GM10248 (cell line): ENCODE results near the gene LDLRAD4.

Source experiments
- CTCF ChIA-PET: fragments of 300-600 bp; sonication (Branson Sonifier 250); formaldehyde crosslinking; extraction: SDS; loops from one replicate; lab custom pipeline; 2021; ENCODE audit warnings: antibody characterized with exemption; lab: Yijun Ruan, JAX
- POLR2A ChIA-PET: fragments of 350-650 bp; sonication (Branson Sonifier 250); formaldehyde crosslinking; extraction: SDS; loops from one replicate; lab custom pipeline; 2020; ENCODE audit warnings: antibody characterized with exemption; lab: Yijun Ruan, JAX
- DNase-seq: peaks from one replicate; pipeline ENCODE4 v3.0.0; 2012; ENCODE audit errors: extremely low spot score
- CTCF ChIP-seq: IDR thresholded peaks from 2 replicates; pipeline ENCODE4 v1.5.1; 2012; ENCODE audit warnings: mild to moderate bottlenecking, low read depth; ENCODE audit errors: extremely low read depth, missing control alignments, control extremely low read depth

LDLRAD4 gene

GRCh38 chr18:13206301-13206700 lies 12.3 kb upstream of the LDLRAD4 start:
- no peak for DNase-seq
- ChIA-PET POLR2A (no interaction called here), CTCF (interaction anchor here (1.7 kb wide), 1 partner anchor 14 kb away, joined by 5 read pairs; no protein-coding TSS in a partner anchor)
- no peak for TF ChIP-seq CTCF

- CTCF ChIA-PET = interaction anchor here (0.7 to 1.7 kb wide), 2 partner anchors 9 to 13 kb away, joined by 4 to 5 read pairs; no protein-coding TSS in a partner anchor
- no peak for TF ChIP-seq CTCF
- POLR2A ChIA-PET = no interaction called here
- DNase-seq = no peak
Measured at GRCh38 chr18:13207294-13207693, 11.3 kb upstream of the LDLRAD4 start.

GRCh38 chr18:13211534-13211933 lies 7.0 kb upstream of the LDLRAD4 start:
- TF ChIP-seq CTCF = no peak
- DNase-seq = no peak
- CTCF ChIA-PET = interaction anchor here (1.0 to 1.4 kb wide), 2 partner anchors 11 to 52 kb away, joined by 4 read pairs; no protein-coding TSS in a partner anchor
- POLR2A ChIA-PET = no interaction called here

GRCh38 chr18:13213036-13213795 lies 5.3 kb upstream of the LDLRAD4 start:
- ChIA-PET POLR2A (no interaction called here), CTCF (interaction anchor here (1.6 kb wide), 1 partner anchor 8 kb away, joined by 5 read pairs; no protein-coding TSS in a partner anchor)
- no peak for TF ChIP-seq CTCF
- no peak for DNase-seq

GRCh38 chr18:13214609-13215008 lies 4.0 kb upstream of the LDLRAD4 start:
- no peak for DNase-seq
- CTCF ChIA-PET = interaction anchor here (1.6 kb wide), 1 partner anchor 9 kb away, joined by 5 read pairs; no protein-coding TSS in a partner anchor
- TF ChIP-seq CTCF = no peak
- POLR2A ChIA-PET = no interaction called here

GRCh38 chr18:13216092-13216582 lies 2.4 kb upstream of the LDLRAD4 start:
- peak; percentile 55 for DNase-seq
- POLR2A ChIA-PET = no interaction called here
- TF ChIP-seq CTCF = peak; percentile 52
- CTCF ChIA-PET = interaction anchor here (0.7 to 2.0 kb wide), 16 partner anchors 8 to 597 kb away, joined by 3 to 14 read pairs (median 3); no protein-coding TSS in a partner anchor
